ENCODE data around the gene SLC35A3. TPM values are rescaled to one million over a fixed set of nuclear protein-coding genes. Genes with fewer than 3 reads are reported as not detected.

Gene SLC35A3
- total and polyA plus RNA-seq, 2 donors (not counting 1 experiment from before 2014, with no cell fraction given): 13.2 to 20.8 TPM

DNA sequence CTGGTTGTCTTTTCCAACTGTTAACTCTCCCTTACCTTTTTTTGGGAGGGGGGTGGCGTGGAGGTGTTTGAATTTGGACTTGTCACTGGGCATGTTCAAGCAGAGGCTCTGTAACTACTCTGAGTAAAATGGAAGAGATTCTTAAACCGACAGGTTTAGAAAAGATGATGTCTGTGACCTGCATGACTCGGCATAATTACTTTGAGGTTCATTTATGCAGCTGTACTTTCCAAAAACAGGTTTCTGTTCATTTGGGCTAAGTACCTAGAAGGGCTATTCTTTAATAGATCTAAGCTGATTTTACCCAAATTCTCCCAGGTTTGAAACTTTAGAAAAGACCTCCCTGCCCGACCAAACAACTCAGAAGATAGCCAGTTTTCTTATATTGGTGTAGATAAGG, 80.3 kb downstream of the SLC35A3 start:
- Histone ChIP-seq H3K27ac (ENCODE audit: insufficient read depth, low read length) (no peak overlapping the region), H3K9me3 (ENCODE audit: control insufficient read depth, insufficient read depth, low read depth, low read length) (no peaks in the 10 kb centered on the region), H3K79me2 (ENCODE audit: control insufficient read depth, insufficient read depth, low read length) (peaks cover 60% of the 10 kb centered on the region), H4K20me1 (ENCODE audit: control insufficient read depth, extremely low read depth, insufficient read depth, low read length) (peaks cover 2% of the 10 kb centered on the region), H3K27me3 (ENCODE audit: control insufficient read depth, insufficient read depth, low read length) (no peaks in the 10 kb centered on the region), H3K4me3 (replicated peaks in 1 of 4; ENCODE audit: control extremely low read depth in 1 of 4, insufficient read depth in 1 of 4, low read depth in 3 of 4, low read length in 4 of 4) (no peak overlapping the region), H3K4me2 (ENCODE audit: extremely low read depth, insufficient read depth, low read length) (no peak overlapping the region), H3K9ac (ENCODE audit: insufficient read depth, low read length) (no peak overlapping the region), H3K36me3 (ENCODE audit: control insufficient read depth, insufficient read depth, low read length) (no peaks in the 10 kb centered on the region), H2AFZ (ENCODE audit: low read length) (no peak overlapping the region), H3K4me1 (ENCODE audit: control insufficient read depth, extremely low read depth, insufficient read depth, low read length) (no peaks in the 10 kb centered on the region)
- TF ChIP-seq, protein P1, sequence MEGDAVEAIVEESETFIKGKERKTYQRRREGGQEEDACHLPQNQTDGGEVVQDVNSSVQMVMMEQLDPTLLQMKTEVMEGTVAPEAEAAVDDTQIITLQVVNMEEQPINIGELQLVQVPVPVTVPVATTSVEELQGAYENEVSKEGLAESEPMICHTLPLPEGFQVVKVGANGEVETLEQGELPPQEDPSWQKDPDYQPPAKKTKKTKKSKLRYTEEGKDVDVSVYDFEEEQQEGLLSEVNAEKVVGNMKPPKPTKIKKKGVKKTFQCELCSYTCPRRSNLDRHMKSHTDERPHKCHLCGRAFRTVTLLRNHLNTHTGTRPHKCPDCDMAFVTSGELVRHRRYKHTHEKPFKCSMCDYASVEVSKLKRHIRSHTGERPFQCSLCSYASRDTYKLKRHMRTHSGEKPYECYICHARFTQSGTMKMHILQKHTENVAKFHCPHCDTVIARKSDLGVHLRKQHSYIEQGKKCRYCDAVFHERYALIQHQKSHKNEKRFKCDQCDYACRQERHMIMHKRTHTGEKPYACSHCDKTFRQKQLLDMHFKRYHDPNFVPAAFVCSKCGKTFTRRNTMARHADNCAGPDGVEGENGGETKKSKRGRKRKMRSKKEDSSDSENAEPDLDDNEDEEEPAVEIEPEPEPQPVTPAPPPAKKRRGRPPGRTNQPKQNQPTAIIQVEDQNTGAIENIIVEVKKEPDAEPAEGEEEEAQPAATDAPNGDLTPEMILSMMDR (conservative IDR thresholded peaks at IDR 0.05 in 1 of 2, IDR thresholded peaks at IDR 0.05 in 1 of 2; ENCODE audit: low read depth in 1 of 2, low read length in 2 of 2): no peak
- TF ChIP-seq EZH2 (IDR thresholded peaks at IDR 0.05; ENCODE audit: low read length, missing control alignments): no peak
- no peak for DNase-seq (ENCODE audit: low read depth in 2 of 2)

DNA sequence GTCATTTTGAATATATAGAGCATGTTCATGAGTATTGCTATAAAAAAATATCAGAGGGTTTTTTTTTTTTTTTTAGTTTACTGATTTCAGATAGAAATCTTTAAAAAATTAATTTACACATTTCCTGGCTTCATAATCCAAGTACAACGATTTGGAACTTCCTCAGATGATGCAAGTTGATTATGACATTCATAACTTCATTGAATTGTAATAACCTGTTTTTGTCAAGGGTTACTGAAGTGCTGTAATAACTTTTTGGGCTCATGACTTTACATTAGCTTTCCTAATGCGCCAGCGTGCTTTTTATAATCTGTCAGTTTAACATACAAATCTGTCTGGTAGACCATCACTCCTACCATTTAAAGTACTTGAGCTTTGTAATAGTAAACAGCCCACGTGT, 81.6 kb downstream of the SLC35A3 start:
- H3K36me3 ChIP-seq (ENCODE audit: control insufficient read depth, insufficient read depth, low read length): no peaks in the 10 kb centered on the region
- H2AFZ ChIP-seq (ENCODE audit: low read length): no peak overlapping the region
- no peak overlapping the region for H3K9ac ChIP-seq (ENCODE audit: insufficient read depth, low read length)
- H3K4me2 ChIP-seq (ENCODE audit: extremely low read depth, insufficient read depth, low read length): no peak overlapping the region
- no peak overlapping the region for H3K27ac ChIP-seq (ENCODE audit: insufficient read depth, low read length)
- H3K79me2 ChIP-seq (ENCODE audit: control insufficient read depth, insufficient read depth, low read length): peaks cover 48% of the 10 kb centered on the region
- H3K4me3 ChIP-seq (replicated peaks in 1 of 4; ENCODE audit: control extremely low read depth in 1 of 4, insufficient read depth in 1 of 4, low read depth in 3 of 4, low read length in 4 of 4): no peak overlapping the region
- H3K27me3 ChIP-seq (ENCODE audit: control insufficient read depth, insufficient read depth, low read length): no peaks in the 10 kb centered on the region
- H3K9me3 ChIP-seq (ENCODE audit: control insufficient read depth, insufficient read depth, low read depth, low read length): no peaks in the 10 kb centered on the region
- H4K20me1 ChIP-seq (ENCODE audit: control insufficient read depth, extremely low read depth, insufficient read depth, low read length): peaks cover 2% of the 10 kb centered on the region
- no peaks in the 10 kb centered on the region for H3K4me1 ChIP-seq (ENCODE audit: control insufficient read depth, extremely low read depth, insufficient read depth, low read length)
- DNase-seq (ENCODE audit: low read depth in 2 of 2): no peak
- TF ChIP-seq, protein P1 (conservative IDR thresholded peaks at IDR 0.05 in 1 of 2, IDR thresholded peaks at IDR 0.05 in 1 of 2; ENCODE audit: low read depth in 1 of 2, low read length in 2 of 2): no peak
- no peak for TF ChIP-seq EZH2 (IDR thresholded peaks at IDR 0.05; ENCODE audit: low read length, missing control alignments)

DNA sequence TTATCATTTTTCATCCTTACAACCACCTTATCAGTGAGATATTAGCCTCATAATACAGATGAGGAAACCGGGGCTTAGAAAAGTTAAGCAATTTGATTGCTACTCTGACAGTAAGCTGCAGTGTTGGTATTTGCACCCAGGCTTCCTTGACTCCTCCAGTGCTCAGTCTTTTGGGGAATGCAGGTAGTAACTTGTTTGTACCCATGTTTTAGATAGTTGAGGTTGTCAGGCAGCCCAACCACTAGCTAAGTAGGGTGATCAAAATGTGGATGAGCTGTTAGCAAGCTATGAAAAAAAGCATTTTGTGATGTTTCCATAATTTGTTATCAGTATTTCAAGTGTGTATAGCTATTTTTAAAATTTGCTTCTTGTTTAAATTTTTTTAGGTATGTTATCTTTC, 82.1 kb downstream of the SLC35A3 start:
- no peak overlapping the region for H2AFZ ChIP-seq (ENCODE audit: low read length)
- no peaks in the 10 kb centered on the region for H3K4me1 ChIP-seq (ENCODE audit: control insufficient read depth, extremely low read depth, insufficient read depth, low read length)
- no peaks in the 10 kb centered on the region for H3K36me3 ChIP-seq (ENCODE audit: control insufficient read depth, insufficient read depth, low read length)
- no peak overlapping the region for H3K9ac ChIP-seq (ENCODE audit: insufficient read depth, low read length)
- no peak for TF ChIP-seq EZH2 (IDR thresholded peaks at IDR 0.05; ENCODE audit: low read length, missing control alignments)
- TF ChIP-seq, protein P1 (conservative IDR thresholded peaks at IDR 0.05 in 1 of 2, IDR thresholded peaks at IDR 0.05 in 1 of 2; ENCODE audit: low read depth in 1 of 2, low read length in 2 of 2): no peak
- no peak overlapping the region for H3K4me2 ChIP-seq (ENCODE audit: extremely low read depth, insufficient read depth, low read length)
- H3K27ac ChIP-seq (ENCODE audit: insufficient read depth, low read length): no peak overlapping the region
- no peak for DNase-seq (ENCODE audit: low read depth in 2 of 2)
- H3K9me3 ChIP-seq (ENCODE audit: control insufficient read depth, insufficient read depth, low read depth, low read length): no peaks in the 10 kb centered on the region
- no peak overlapping the region for H3K4me3 ChIP-seq (replicated peaks in 1 of 4; ENCODE audit: control extremely low read depth in 1 of 4, insufficient read depth in 1 of 4, low read depth in 3 of 4, low read length in 4 of 4)
- peaks cover 44% of the 10 kb centered on the region for H3K79me2 ChIP-seq (ENCODE audit: control insufficient read depth, insufficient read depth, low read length)
- no peaks in the 10 kb centered on the region for H3K27me3 ChIP-seq (ENCODE audit: control insufficient read depth, insufficient read depth, low read length)
- H4K20me1 ChIP-seq (ENCODE audit: control insufficient read depth, extremely low read depth, insufficient read depth, low read length): peaks cover 1% of the 10 kb centered on the region
